GM18870 (cell line): Measurements from ENCODE around the gene PCNP.
A peak's percentile ranks its signal among the peaks of the same experiment; 100 is the strongest.
"Not testable (repeated sequence)": the region's sequence is repeated elsewhere in the genome, so short reads cannot be mapped to it uniquely, and the experiment has no call there.

ENCODE experiments used
- ATAC-seq: cut with Tn5 transposase; IDR thresholded peaks from one replicate; pipeline ENCODE4 v1.9.1; 2021; ENCODE audit warnings: moderate library complexity; ENCODE audit not compliant: unreplicated experiment

PCNP gene

DNA sequence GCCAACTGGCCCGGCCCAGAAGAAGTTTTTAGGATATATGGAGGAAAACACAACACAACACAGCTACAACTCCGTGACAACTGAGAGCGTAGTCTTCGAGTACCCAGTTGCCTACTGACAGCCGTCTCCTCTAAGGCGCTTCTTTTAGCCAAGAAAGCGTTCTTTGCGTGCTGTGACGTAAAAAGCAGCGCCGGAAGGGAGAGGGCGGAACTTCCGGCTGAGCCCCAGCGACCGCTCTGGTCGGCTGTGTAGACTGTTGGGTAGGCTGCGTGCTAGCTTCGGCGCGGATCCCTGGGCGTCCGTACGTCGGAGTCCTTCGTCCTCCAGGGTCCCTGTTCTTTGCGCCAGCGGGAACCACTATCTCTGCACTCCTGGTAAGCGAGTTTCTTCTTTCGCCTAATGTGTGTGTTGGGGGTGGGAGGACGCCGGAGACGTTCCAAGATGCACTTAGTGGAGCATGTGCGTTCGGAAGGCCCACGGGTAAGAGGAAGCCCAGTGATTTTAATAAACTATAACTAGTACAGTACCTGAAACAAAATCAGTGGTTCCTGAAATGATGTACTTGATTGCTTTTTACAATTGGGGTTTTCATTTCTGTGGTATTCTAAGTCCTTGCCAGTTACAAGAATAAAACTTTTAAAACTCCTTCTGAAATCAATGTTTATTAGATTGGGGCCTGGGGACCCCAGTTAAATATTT lies 12.2 kb upstream of the PCNP start, which contains the start of gene TRMT10C:
Gene TRMT10C (plus strand): TSS at position 239 of the 699 bp plus-strand sequence. CDS start 2,914 bp downstream, outside the sequence.
- ATAC-seq: peak; percentile 98

DNA sequence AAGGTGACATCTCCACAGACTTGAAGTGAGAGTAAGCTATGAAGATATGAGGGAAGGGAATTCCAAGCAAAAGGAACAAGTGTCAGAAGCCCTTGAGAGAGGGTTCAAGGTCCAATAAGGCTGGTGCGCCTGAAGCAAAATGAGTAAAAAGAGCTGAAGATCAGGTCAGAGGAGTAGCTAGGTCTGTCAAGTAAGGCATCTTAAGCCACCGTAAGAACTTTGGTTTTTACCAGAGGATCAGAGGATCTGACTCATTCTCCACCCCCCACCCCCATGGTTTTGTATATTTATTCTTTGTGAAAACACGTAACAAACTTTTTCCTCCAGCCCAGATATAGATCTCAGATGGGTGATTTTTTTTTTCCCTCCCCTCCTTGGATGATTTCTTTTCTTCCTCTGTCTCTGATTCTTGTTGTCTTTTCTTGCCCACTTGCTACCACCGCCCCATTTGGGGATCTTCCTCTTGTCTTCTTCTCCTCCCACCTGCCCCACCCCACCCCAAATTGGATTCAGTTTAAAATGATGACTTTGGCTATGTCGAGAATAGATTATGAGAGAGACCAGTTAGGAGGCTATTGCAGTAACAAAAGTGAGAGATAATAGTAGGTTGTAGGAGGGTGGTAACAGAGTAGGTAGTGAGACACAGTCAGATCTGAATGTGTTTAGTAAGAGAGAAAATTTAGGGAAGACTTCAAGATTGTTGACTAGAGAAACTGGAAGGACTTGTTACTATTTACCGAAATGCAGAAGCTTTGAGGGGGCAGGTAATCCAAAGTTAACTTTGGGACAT lies 6.3 kb upstream of the PCNP start:
- no peak for ATAC-seq

DNA sequence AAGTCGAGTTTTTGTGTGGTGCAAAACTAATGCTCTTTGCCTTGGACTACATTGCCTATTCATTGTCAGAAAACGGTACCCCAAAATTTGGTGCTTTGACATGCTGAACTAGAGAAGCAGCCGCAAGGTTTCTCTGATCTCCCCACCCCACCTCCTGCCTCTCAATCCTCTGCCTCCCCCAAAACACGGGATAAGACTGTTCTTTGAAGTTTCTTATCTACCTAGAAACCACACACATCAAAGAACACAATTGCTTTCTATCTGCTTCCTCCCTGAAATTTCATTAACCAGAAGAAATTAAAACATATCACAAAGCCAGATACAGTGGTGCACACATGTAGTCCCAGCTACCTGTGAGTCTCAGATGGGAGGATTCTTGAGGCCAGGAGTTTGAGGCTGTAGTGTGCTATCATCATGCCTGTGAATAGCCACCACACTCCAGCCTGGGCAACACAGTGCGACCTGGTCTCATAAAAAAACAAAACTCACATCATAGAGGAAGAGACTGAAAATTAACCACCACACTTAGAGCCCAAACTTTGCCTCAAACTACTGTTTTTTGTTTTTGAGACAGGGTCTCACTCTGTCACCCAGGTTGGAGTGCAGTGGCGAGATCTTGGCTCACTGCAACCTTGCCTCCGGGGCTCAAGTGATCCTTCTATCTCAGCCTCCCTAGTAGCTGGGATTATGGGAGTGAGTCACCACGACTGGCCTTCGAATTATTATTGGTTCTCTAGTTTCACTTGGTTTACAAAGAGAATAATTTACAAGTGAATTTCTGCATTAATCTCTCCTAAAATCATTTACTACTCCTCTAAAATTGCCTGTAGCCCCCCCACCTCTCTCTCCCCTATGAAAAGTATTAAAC lies 2.7 kb upstream of the PCNP start:
- no peak for ATAC-seq

DNA sequence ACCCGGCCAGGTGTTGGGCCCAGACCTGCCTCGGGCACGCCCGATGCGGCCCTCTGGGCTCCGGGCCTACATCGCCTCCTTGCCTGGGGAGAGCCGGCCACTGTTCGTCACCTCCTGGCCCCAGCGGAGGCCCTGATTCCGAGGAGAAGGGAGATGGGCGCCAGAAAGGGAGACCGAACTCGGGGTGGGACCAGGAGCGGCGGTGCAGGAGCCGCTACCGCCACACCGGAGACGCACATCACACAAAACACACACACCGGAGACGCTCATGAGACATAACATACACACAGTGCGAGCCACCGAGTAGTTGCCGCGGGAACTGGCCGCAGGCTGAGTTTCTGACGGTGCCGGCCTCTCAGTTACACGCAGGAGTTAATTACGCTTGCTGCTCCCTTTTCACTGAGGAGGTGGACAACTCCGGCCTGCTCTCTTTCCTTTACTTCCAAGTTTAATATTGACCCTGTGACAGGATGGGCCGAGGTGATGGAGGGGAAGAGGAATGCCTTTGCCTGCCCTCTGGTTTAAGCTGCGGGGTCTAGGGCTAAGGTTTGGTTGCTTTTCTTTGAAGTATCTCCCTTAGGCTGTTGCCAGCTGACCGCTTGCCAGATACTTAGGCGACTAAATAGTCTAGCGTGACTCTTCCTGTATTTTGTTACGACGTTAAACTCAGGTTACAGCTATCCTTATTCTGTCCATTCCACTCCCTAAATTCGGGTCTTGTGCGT lies 570 bp downstream of the PCNP start:
- peak; percentile 38 for ATAC-seq

DNA sequence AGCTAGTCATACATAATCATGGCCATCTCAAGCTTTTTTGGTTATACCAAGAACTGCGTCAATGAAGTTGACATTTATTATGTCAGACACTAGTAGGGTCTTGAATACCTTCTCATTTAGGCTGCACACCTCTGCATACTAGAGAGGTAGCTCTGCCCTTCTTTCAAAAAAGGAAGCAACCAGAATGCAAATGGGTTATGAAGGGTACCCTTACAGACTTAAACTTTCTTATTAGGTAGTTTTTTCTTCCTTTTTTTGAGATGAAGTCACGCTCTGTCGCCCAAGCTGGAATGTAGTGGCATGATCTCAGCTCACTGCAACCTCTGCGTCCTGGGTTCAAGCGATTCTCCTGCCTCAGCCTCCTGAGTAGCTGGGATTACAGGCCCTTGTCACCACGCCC lies 3.3 kb downstream of the PCNP start:
- ATAC-seq: no peak

DNA sequence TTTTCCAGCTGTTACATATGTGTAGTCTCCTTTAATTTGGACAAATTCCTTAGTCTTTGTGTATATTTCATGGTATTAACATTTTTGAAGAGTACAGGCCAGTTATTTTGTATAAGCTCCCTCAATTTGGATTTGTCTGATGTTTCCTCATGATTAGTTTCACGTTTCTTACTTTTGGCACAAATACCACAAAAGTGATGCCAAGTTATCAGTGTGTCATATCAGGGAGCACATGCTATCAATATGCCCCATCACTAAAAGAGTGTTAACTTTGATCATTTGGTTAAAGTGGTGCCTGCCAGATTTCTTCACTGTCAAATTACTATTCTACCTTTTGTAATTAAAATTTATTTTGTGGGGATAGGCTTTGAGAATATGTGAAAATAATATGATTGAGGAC lies 14.6 kb downstream of the PCNP start:
- no peak for ATAC-seq

DNA sequence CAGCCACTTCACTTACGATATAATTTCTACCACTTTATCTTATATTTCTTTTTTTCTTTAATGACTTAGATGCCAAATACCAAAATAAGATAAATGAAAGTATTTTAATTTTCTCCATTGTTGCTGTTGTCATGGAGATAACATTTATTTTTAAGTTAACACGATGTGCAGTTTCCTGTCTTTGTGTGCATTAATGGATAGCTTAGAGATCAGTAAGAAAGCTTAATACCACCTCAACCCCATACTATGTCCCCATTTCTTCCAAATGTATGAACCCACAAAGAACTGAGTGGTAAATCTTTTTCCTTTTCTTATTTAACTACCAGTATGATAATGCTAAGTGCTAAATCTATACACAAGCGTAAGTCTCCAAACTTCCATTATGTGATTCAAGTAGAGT lies 17.1 kb downstream of the PCNP start:
- no peak for ATAC-seq

DNA sequence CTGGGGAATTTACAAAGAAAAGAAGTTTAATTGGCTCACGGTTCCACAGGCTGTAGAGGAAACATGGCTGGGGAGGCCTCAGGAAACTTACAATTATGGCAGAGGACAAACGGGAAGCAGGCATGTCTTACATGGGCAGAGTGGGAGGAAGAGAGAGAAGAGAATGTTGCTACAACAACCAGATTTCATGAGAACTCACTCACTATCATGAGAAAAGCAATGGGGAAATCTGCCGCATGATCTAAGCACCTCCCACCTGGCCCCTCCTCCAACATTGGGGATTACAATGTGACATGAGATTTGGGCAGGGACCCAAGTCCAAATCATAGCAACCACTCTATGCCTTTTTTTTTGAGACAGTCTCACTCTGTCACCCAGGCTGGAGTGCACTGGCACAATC lies 28.8 kb downstream of the PCNP start:
- ATAC-seq: no peak

DNA sequence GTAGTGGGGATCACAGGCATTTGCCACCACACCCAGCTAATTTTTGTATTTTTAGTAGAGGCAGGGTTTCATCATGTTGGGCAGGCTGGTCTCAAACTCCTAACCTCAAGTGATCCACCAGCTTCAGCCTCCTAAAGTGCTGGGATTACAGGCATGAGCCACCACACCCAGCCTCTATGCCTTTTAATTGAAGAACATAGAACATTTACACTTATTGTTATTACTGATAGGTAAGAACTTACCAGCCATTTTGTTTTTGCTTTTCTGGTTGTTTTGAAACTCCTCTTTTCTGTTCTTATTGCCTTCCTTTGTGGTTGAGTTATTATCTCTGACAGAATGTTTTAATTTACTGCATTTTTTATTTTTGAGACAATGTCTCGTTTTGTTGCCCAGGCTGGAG lies 29.2 kb downstream of the PCNP start:
- ATAC-seq: no peak

DNA sequence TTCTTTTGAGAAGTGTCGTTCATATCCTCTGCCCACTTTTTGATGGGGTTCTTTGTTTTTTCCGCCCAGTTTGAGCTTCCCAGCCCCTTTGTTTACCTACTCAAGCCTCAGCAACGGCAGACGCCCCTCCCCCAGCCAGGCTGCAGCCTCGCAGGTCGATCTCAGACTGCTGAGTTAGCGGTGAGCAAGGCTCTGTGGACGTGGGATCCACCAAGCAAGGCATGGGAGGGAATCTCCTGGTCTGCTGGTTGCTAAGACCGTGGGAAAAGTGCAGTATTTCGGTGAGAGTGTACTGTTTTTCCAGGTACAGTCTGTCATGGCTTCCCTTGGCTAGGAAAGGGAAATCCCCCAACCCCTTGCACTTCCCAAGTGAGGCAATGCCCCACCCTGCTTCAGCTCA lies 31.4 kb downstream of the PCNP start:
- not testable (repeated sequence) for ATAC-seq

DNA sequence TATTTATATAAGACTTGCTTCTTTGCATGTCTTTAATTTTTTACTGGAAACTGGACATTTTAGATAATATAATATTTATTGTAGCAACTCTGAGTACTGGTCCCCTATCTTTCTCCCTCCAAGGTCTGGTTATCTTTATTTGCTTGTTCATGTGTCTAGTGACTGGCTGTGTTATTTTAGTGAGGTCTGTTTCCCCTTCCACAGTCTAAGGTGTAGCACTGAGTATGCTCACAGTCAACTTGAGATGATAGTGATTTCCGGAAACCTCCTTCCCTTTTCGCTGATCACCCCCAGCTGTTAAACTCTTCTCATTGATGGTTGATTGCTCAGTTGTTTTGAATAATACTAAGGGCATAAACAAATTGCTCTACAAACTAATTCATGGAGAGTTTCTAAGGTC lies 37.0 kb downstream of the PCNP start:
- no peak for ATAC-seq

DNA sequence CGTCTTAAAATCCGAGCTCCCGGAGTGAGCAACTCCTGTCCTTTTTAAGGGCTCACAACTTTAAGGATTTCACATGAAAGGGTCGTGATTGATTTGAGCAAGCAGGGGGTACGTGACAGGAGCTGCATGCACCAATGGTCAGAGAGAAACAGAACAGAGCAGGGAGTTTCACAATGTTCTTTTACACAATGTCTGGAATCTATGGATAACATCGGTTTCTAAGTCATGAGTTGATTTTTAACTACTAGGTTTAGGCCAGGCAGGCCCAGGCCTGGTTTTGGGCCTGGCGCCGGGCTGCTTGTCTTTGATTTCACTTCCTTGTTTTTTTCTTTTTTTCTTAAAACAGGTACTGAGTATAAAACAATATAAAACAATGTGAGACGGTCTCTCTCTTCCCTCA lies 39.0 kb downstream of the PCNP start:
- ATAC-seq: not testable (repeated sequence)

DNA sequence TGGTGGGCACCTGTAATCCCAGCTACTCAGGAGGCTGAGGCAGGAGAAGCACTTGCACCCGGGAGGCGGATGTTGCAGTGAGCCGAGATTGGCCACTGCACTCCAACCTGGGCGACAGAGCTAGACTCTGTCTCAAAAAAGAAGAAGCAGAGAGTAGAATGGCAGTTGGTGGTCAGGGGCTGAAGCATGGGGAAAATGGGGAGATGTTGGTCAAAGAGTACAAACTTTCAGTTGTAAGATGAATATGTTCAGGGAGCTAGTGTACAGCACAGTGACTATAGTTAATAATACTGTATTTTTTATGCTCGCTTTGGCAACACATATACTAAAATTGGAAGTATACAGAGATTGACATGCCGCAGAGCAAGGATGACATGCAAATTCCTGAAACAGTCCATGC lies 41.5 kb downstream of the PCNP start:
- no peak for ATAC-seq

DNA sequence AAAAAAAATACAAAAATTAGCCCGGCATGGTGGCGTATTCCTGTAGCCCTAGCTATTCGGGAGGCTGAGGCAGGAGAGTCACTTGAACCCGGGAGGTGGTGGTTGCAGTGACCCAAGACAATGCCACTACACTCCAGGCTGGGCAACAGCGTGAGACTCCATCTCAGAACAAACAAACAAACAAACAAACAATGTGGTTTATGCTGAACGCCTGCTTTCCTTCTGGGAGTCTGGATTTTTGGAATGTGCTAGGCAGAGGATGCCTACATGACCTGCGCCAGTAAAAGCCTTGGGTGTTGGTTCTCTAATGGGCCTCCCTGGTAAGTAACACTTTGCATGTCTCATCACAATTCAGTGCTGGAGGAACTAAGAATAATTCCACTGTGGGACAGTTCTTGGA lies 43.5 kb downstream of the PCNP start:
- ATAC-seq: no peak

DNA sequence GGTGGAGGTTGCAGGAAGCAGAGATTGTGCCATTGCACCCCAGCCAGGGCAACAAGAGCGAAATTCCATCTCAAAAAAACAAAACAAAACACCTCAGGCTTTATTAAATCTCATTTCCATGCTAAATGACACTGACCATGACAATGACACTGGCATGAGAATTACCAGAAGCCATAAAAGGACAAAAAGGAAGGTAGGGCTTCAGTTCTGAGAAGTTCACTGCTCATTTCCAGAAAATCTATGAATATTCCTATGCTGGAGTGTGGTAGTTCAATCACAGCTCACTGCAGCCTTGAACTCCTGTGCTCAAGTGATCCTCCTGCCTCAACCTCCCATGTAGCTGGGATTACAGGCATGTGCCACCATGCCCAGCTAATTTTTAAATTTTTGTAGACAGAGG lies 44.7 kb downstream of the PCNP start:
- no peak for ATAC-seq

DNA sequence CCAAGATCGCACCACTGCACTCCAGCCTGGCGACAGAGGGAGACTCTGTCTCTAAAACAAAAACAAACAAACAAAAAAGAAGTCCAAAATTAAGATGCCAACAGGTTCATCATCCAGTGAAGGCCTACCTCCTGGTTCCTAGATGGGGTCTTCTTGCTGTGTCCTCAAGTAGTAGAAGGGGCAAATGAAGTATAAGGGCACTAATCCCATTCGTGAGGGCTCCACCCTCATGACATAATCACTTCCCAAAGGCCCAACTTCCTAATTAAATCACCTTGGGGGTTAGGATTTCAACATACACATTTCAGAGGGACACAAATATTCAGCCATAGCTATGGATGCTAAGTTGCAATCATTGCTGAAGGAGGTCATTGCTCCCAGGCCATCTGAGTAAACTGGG lies 45.8 kb downstream of the PCNP start:
- no peak for ATAC-seq

DNA sequence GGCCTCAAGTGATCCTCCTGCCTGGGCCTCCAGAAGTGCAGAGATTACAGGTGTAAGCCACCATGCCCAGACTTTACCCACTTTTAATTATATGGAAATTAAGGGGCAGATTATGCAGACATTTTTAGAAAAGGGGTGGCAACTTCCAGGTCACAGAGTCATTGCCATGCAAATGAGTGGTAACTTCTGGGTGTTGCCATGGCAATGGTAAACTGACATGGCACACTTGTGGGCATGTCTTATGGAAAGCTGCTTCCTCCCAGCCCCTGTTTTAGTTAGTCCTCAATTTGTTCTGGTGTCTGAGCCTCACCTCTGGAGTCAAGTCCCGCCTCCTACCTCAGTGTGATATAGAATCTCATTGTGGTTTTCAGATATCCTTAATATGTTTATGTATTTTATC lies 49.7 kb downstream of the PCNP start:
- no peak for ATAC-seq

DNA sequence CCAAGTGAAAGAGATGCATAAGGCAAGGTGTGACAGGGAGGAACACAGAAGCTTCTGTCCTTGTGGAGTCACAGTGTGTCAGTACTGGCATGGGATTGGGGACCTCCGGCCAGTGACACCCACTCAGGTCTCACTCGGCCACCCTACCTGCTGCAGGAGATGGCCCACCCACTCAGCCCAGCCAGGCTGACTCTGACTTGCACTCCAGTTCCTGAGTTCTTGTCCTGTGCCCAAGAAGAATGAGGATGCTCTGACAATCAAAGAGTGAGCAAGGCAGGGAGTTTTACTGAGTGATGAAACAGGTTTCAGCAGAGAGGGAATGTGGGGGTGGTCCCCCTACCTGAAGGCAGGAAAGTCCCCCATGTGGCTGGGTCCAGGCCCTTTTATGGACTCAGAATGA lies 50.9 kb downstream of the PCNP start:
- no peak for ATAC-seq

DNA sequence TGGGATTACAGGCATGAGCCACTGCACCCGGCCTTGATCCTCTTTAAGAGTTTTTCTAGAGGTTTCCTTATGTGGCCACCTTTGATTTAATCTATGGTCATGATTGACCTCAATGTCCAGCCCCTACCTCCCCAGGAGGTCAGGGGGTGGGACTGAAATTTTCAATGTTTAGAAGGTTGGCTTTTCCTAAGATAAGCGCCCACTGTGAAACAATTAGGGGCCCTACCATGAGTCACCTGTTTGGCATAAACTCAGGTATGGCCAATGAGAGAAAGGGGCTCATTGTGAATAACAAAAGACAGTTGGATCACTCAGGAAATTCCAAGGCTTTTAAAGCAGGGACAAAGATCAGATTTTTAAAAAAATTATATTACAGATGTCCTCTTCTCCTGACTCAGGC lies 51.9 kb downstream of the PCNP start:
- ATAC-seq: no peak

DNA sequence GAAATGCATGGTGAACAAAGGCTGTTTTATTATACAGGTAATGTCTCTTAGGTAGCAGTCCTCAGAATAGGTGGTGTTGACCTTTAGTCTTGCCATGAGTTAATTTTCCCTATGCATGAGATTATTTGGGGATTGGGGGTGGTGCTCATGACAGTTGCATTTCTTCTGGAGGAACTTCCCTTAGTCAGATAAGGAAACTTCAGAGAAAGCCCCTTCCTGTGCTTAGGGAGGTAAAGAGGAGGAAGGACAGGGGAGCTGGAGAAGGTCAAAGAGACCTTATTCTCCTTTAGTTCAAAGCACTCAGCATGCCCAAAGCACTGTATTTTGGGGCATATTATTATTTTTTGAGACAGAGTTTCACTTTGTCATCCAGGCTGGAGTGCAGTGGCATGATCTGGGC lies 55.2 kb downstream of the PCNP start:
- no peak for ATAC-seq
